ENCODE measurements around the gene ZBTB49.

ZBTB49 gene

GRCh38 chr4:4326166-4326565 lies 36.1 kb downstream of the ZBTB49 start:
- no peaks in the 10 kb centered on the region for H3K9me2 ChIP-seq (ENCODE audit: low read depth, low read length)
- H3K27me3 ChIP-seq (ENCODE audit: insufficient read depth, low read length), result no peaks in the 10 kb centered on the region
- H3K4me1 ChIP-seq (ENCODE audit: insufficient read depth, low read length, severe bottlenecking), result no peaks in the 10 kb centered on the region
- H3K4me2 ChIP-seq (ENCODE audit: low read length), result no peak overlapping the region
- H3K9ac ChIP-seq (ENCODE audit: low read length), result no peak overlapping the region
- H3K36me3 ChIP-seq (ENCODE audit: insufficient read depth, low read length), result 0 out of 2 replicates have a peak, but pooled peaks cover 2% of the 10 kb centered on the region
- H4K20me1 ChIP-seq (ENCODE audit: insufficient read depth, low read length), result no peaks in the 10 kb centered on the region
- TF ChIP-seq, protein P1, sequence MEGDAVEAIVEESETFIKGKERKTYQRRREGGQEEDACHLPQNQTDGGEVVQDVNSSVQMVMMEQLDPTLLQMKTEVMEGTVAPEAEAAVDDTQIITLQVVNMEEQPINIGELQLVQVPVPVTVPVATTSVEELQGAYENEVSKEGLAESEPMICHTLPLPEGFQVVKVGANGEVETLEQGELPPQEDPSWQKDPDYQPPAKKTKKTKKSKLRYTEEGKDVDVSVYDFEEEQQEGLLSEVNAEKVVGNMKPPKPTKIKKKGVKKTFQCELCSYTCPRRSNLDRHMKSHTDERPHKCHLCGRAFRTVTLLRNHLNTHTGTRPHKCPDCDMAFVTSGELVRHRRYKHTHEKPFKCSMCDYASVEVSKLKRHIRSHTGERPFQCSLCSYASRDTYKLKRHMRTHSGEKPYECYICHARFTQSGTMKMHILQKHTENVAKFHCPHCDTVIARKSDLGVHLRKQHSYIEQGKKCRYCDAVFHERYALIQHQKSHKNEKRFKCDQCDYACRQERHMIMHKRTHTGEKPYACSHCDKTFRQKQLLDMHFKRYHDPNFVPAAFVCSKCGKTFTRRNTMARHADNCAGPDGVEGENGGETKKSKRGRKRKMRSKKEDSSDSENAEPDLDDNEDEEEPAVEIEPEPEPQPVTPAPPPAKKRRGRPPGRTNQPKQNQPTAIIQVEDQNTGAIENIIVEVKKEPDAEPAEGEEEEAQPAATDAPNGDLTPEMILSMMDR (IDR thresholded peaks at IDR 0.05; ENCODE audit: low read length), result no peak
- no peak for TF ChIP-seq EZH2 (IDR thresholded peaks at IDR 0.05; ENCODE audit: borderline replicate concordance, low read length)
- no peaks in the 10 kb centered on the region for H3K9me3 ChIP-seq (ENCODE audit: low read length)
- H2AFZ ChIP-seq (ENCODE audit: low read length), result no peak overlapping the region
- H3K4me3 ChIP-seq (ENCODE audit: low read depth, low read length, poor library complexity, severe bottlenecking), result no peak overlapping the region
- H3F3A ChIP-seq (ENCODE audit: insufficient read depth, low read length), result no peaks in the 10 kb centered on the region
- H3K27ac ChIP-seq (ENCODE audit: low read depth, low read length, poor library complexity, severe bottlenecking), result no peak overlapping the region
- H3K79me2 ChIP-seq (ENCODE audit: insufficient read depth, low read length), result no peaks in the 10 kb centered on the region

GRCh38 chr4:4327652-4328121 lies 37.6 kb downstream of the ZBTB49 start:
- H3K9ac ChIP-seq (ENCODE audit: low read length), result no peak overlapping the region
- TF ChIP-seq EZH2 (IDR thresholded peaks at IDR 0.05; ENCODE audit: borderline replicate concordance, low read length), result no peak
- TF ChIP-seq, protein P1 (IDR thresholded peaks at IDR 0.05; ENCODE audit: low read length), result peak; percentile 23
- H3K9me2 ChIP-seq (ENCODE audit: low read depth, low read length), result no peaks in the 10 kb centered on the region
- H3K9me3 ChIP-seq (ENCODE audit: low read length), result no peaks in the 10 kb centered on the region
- H3K4me1 ChIP-seq (ENCODE audit: insufficient read depth, low read length, severe bottlenecking), result no peaks in the 10 kb centered on the region
- no peaks in the 10 kb centered on the region for H3K36me3 ChIP-seq (ENCODE audit: insufficient read depth, low read length)
- no peaks in the 10 kb centered on the region for H3K27me3 ChIP-seq (ENCODE audit: insufficient read depth, low read length)
- no peaks in the 10 kb centered on the region for H3F3A ChIP-seq (ENCODE audit: insufficient read depth, low read length)
- no peak overlapping the region for H2AFZ ChIP-seq (ENCODE audit: low read length)
- no peaks in the 10 kb centered on the region for H4K20me1 ChIP-seq (ENCODE audit: insufficient read depth, low read length)
- H3K4me3 ChIP-seq (ENCODE audit: low read depth, low read length, poor library complexity, severe bottlenecking), result no peak overlapping the region
- H3K4me2 ChIP-seq (ENCODE audit: low read length), result no peak overlapping the region
- H3K79me2 ChIP-seq (ENCODE audit: insufficient read depth, low read length), result no peaks in the 10 kb centered on the region
- H3K27ac ChIP-seq (ENCODE audit: low read depth, low read length, poor library complexity, severe bottlenecking), result no peak overlapping the region

DNA sequence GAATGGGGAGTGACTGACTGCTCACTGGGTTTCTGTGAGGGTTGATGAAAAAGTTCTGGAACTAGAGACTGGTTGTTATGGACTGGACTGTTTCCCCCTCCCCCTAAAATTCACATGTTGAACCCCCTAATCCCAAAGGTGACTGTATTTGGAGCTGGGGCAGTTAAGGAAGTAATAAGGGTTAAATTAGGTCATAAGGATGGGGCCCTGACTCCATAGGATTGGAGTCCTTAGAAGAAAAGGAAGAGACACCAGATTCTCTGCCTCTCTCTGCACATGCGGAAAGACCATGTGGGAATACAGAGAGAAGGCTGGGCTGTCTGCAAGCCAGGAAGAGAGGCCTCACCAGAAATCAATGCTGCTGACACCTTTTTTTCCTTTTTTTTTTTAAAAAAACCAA lies 38.2 kb downstream of the ZBTB49 start:
- no peaks in the 10 kb centered on the region for H4K20me1 ChIP-seq (ENCODE audit: insufficient read depth, low read length)
- no peak for TF ChIP-seq EZH2 (IDR thresholded peaks at IDR 0.05; ENCODE audit: borderline replicate concordance, low read length)
- TF ChIP-seq, protein P1 (IDR thresholded peaks at IDR 0.05; ENCODE audit: low read length), result no peak
- no peak overlapping the region for H2AFZ ChIP-seq (ENCODE audit: low read length)
- no peak overlapping the region for H3K27ac ChIP-seq (ENCODE audit: low read depth, low read length, poor library complexity, severe bottlenecking)
- no peaks in the 10 kb centered on the region for H3K9me3 ChIP-seq (ENCODE audit: low read length)
- no peaks in the 10 kb centered on the region for H3K36me3 ChIP-seq (ENCODE audit: insufficient read depth, low read length)
- H3K79me2 ChIP-seq (ENCODE audit: insufficient read depth, low read length), result no peaks in the 10 kb centered on the region
- peaks cover 2% of the 10 kb centered on the region for H3K4me1 ChIP-seq (ENCODE audit: insufficient read depth, low read length, severe bottlenecking)
- H3K27me3 ChIP-seq (ENCODE audit: insufficient read depth, low read length), result no peaks in the 10 kb centered on the region
- H3K4me3 ChIP-seq (ENCODE audit: low read depth, low read length, poor library complexity, severe bottlenecking), result no peak overlapping the region
- H3K4me2 ChIP-seq (ENCODE audit: low read length), result no peak overlapping the region
- H3K9me2 ChIP-seq (ENCODE audit: low read depth, low read length), result no peaks in the 10 kb centered on the region
- H3F3A ChIP-seq (ENCODE audit: insufficient read depth, low read length), result no peaks in the 10 kb centered on the region
- no peak overlapping the region for H3K9ac ChIP-seq (ENCODE audit: low read length)
